Lower leg skin (tissue), 4 donors: ENCODE measurements around the gene NFATC2. TPM values are rescaled to one million over a fixed set of nuclear protein-coding genes. Genes with fewer than 3 reads are reported as not detected.
"Not testable (repeated sequence)": the region's sequence is repeated elsewhere in the genome, so short reads cannot be mapped to it uniquely, and the experiment has no call there.

Experiments
- DNase-seq, 2 donors: peaks; one replicate each; pipeline ENCODE4 v3.0.0-alpha.2; 2019; ENCODE audit warnings: low spot score in 2 of 2
- H3K4me3 ChIP-seq: fragments of 200-600 bp; sonication (generic); 2 replicates; pipeline ENCODE4 v1.5.1; 2017; ENCODE audit warnings: mild to moderate bottlenecking, low read depth; ENCODE audit not compliant: poor library complexity, severe bottlenecking
- POLR2A ChIP-seq, 2 donors: fragments of 450-650 bp; IDR thresholded peaks; one replicate each; pipeline ENCODE4 v1.6.1; 2016 to 2017; ENCODE audit warnings: antibody characterized with exemption in 2 of 2, mild to moderate bottlenecking in 1 of 2, moderate library complexity in 1 of 2
- WGBS, 2 donors: methylation state at CpG; one replicate each; pipeline ENCODE4 v1.1.5; 2018; 5-methylcytosine and 5-hydroxymethylcytosine counted together
- intact Hi-C: fragments of 100-400 bp; cut with DNase I; formaldehyde crosslinking; loops from one replicate; pipeline ENCODE4 v1.15.0; 2023; ENCODE audit warnings: low total_unique reads
- total RNA-seq, 4 donors: library from RNA; depleted of rRNA; stranded (reverse); fragments of >200 nt; gene quantifications; one replicate each; pipeline ENCODE4 v1.1.0, GENCODE V29; 2016
- TF ChIP-seq, protein P1 (sequence below), 3 donors: fragments of 450-650 bp; IDR thresholded peaks; one replicate each; pipeline ENCODE4 v1.5.1; 2016; ENCODE audit warnings: antibody characterized with exemption in 3 of 3, mild to moderate bottlenecking in 3 of 3, moderate library complexity in 2 of 3

The NFATC2 gene
- total RNA-seq, 4 donors from 2014 or later = 4.0 to 10.4 (median 5.1) TPM

DNA sequence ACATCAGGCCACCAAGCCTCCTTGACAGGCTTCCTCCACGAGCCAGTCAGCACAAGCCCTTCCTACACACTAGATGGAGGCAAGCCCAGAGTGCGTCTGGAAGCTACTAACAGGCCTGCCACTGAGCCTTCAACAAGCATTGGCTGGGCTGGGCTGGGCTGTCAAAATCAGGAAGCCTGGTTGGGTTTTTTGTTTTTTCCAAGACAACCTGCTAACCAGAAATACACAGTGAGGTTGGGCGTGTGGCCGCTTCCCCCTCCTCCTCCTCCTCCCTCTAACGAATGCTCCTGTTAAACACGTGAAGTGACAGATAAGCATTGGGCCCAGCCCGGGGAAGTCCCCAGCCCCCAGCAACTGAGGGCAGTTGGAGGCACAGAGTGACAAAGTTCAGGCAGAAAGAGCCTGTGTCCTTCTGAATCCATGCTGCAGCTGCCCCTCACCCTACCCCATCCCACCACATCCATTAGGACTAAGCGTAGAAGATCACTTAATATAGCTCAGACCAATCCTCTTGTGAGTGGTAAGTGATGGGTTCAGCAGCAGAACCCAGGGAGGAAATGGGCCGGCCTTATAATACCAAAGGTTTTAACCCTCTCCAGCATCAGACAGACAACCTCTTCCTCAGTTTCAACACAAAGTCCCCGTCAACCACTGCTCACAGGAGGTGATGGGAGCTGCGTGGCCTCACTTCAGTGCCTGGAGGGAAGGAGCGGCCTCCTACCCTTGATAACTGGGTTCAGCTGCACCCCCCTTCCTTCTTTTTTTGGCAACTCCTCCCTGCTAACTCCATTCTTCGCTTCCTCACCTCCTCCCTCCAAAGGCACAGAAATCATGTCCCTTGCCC lies 1.1 kb downstream of the NFATC2 start:
- peak overlapping the region; percentile 25 for H3K4me3 ChIP-seq
- intact Hi-C loops = no loop called here
- WGBS, 2 donors = 16 to 21% methylated on average over 13 of the region's 13 CpGs
- peak; percentile 85 to 95 for DNase-seq
- TF ChIP-seq POLR2A (IDR thresholded peaks at IDR 0.05) = no peak
- TF ChIP-seq, protein P1, sequence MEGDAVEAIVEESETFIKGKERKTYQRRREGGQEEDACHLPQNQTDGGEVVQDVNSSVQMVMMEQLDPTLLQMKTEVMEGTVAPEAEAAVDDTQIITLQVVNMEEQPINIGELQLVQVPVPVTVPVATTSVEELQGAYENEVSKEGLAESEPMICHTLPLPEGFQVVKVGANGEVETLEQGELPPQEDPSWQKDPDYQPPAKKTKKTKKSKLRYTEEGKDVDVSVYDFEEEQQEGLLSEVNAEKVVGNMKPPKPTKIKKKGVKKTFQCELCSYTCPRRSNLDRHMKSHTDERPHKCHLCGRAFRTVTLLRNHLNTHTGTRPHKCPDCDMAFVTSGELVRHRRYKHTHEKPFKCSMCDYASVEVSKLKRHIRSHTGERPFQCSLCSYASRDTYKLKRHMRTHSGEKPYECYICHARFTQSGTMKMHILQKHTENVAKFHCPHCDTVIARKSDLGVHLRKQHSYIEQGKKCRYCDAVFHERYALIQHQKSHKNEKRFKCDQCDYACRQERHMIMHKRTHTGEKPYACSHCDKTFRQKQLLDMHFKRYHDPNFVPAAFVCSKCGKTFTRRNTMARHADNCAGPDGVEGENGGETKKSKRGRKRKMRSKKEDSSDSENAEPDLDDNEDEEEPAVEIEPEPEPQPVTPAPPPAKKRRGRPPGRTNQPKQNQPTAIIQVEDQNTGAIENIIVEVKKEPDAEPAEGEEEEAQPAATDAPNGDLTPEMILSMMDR (IDR thresholded peaks at IDR 0.05) = no peak

DNA sequence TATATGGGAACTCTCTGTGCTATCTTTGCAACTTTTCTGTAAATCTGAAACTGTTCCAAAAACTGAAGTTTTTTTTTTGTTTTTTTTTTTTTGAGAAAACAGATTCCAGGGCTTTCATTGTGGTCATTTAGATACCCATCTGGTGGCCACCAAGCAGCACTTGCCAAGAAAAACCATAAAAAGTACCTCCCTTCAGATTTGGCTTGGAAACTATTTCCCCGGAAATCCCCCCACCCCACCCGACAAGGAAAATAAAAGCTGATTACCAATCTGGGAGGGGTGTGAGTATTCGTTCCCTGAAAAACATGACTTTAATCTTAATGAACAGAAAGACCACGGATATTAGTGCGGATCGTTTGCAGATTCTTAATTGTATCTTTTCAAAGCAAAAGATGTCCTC lies 1.9 kb downstream of the NFATC2 start:
- no peak for TF ChIP-seq POLR2A (IDR thresholded peaks at IDR 0.05)
- TF ChIP-seq, protein P1 (IDR thresholded peaks at IDR 0.05) = no peak
- DNase-seq = no peak
- 15% methylated on average over 6 of the region's 6 CpGs for WGBS, 2 donors
- intact Hi-C loops = no loop called here
- no peak overlapping the region for H3K4me3 ChIP-seq

DNA sequence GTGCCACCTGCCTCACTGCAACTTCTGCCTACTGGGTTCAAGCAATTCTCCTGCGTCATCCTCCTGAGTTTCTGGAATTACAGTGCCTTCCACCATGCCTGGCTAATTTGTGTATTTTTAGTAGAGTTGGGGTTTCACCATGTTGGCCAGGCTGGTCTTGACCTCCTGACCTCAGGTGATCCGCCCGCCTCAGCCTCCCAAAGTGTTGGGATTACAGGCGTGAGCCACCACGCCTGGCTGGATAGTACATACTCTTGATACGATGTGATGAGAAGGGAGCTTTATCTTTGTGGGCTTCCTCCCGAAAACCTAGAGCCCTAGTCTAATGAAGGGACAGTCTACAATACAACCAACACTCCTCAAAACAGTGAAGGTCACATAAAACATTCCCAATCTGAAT lies 2.4 kb downstream of the NFATC2 start:
- WGBS, 2 donors = 82 to 97% methylated on average over 7 of the region's 7 CpGs
- DNase-seq, H3K4me3 ChIP-seq, intact Hi-C loops: not testable (repeated sequence)

DNA sequence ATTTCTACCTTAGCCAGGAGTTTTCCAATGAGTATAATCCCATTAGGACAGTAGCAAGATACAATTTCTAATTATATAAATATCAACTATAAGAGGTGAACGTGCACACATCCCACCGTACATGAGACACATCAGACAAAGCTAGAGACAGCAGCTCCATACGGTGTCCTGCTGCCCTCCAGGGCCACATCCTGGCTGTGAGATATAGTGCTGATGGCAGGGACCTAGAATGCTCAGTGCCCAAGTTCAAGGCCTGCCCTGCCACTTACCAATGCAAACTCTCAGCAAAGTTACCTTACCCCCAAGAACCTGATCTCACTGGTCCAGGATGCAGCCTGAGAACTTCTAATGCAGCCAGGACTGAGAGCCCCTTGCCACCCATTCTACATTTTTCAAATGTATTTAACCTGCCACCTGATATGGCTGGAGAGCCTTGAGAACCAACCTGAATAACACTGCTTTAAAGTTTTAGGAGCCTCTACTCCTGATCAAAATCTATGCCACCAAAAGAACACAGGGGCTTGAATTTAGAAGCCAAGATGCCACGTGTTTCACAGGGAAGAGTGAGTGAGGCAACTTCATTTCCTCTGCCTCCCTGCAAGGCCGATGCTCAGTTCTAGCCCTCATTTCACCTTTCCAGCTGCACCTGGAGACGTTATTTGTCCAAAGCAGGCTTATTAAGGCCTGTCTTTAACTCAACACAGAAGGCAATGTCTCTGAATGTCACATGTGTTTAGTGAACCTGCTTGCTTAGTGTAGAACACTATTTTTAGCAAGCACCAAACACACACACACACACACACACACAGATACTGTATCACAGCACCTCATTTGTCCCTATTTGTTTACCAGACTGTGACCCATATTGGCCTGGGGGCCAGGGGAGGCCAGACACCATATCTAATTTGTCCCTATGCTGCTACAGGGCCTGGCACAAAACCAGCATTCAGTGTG lies 6.1 kb downstream of the NFATC2 start:
- 77 to 84% methylated on average over 6 of the region's 6 CpGs for WGBS, 2 donors
- no peak for TF ChIP-seq POLR2A (IDR thresholded peaks at IDR 0.05)
- TF ChIP-seq, protein P1 (IDR thresholded peaks at IDR 0.05) = no peak
- H3K4me3 ChIP-seq = no peak overlapping the region
- no peak for DNase-seq
- intact Hi-C loops = no loop called here

DNA sequence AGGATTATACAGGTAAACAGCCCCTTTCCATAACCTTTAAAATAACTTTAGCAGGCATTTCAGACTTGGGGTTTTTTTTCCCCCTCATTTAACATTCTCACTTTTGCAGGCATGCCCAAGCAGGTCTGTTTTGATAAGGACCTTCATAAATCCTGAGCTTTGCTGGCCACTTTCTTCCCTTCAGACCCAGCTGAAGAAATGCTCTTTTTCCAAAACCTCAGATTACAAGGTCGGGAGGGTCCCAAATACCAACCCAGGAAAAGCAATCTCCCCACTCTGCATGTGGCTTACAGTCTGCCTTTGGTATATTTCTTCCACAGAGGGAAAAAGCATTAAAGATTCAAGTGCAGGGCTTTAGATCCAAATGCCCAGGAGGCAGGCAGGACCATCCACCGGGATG lies 6.8 kb downstream of the NFATC2 start:
- intact Hi-C loops = no loop called here
- no peak overlapping the region for H3K4me3 ChIP-seq
- no peak for DNase-seq
- WGBS, 2 donors = 78 to 87% methylated on average over 2 of the region's 2 CpGs
- TF ChIP-seq, protein P1 (IDR thresholded peaks at IDR 0.05) = no peak
- TF ChIP-seq POLR2A (IDR thresholded peaks at IDR 0.05) = no peak

DNA sequence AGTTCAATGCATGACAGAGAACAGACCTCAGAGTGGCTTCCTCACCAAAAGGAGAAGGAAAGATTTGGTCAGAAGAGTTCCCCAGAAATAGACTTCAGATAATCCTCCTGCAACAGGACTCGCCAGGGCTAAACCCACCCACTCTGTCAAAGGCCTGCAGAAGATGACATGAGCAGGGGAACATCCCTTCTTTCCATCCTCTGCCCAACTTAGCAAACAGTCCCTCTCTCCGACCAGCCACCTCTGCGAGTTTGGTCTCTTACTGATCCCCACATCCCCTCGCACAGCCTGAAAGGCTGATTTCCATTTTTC lies 7.5 kb downstream of the NFATC2 start:
- TF ChIP-seq POLR2A (IDR thresholded peaks at IDR 0.05) = no peak
- TF ChIP-seq, protein P1 (IDR thresholded peaks at IDR 0.05) = no peak
- DNase-seq = no peak
- intact Hi-C loops = no loop called here
- 80 to 85% methylated on average over 4 of the region's 4 CpGs for WGBS, 2 donors
- H3K4me3 ChIP-seq = no peak overlapping the region
